ENCODE results near the gene MTCL3.

Gene MTCL3

GRCh38 chr6:127518710-127519468 is at the start of gene MTCL3:
Gene MTCL3 (minus strand): TSS chr6:127519335.
- no peak for DNase-seq
- Histone ChIP-seq H3K4me3 (ENCODE audit: insufficient read depth, low read depth, low read length, poor library complexity, severe bottlenecking) (peak within 1 kb of the TSS; percentile 31), H3K9me3 (ENCODE audit: control insufficient read depth, low read length) (no peaks in the 10 kb centered on the region), H3K27ac (ENCODE audit: insufficient read depth, low read length, poor library complexity, severe bottlenecking) (no peak within 1 kb of the TSS), H3K27me3 (replicated peaks; ENCODE audit: control insufficient read depth, insufficient read depth, low read length, poor library complexity, severe bottlenecking) (peaks cover 19% of the 10 kb centered on the region), H3K36me3 (ENCODE audit: control insufficient read depth, insufficient read depth, low read length) (no peaks in the 10 kb centered on the region), H3K4me1 (ENCODE audit: control insufficient read depth, insufficient read depth, low read length, poor library complexity, severe bottlenecking) (peaks cover 24% of the 10 kb centered on the region)

- Histone ChIP-seq H3K27ac (ENCODE audit: insufficient read depth, low read length, poor library complexity, severe bottlenecking) (no peak overlapping the region), H3K36me3 (ENCODE audit: control insufficient read depth, insufficient read depth, low read length) (no peaks in the 10 kb centered on the region), H3K4me1 (ENCODE audit: control insufficient read depth, insufficient read depth, low read length, poor library complexity, severe bottlenecking) (no peaks in the 10 kb centered on the region), H3K4me3 (ENCODE audit: insufficient read depth, low read depth, low read length, poor library complexity, severe bottlenecking) (no peak overlapping the region), H3K27me3 (replicated peaks; ENCODE audit: control insufficient read depth, insufficient read depth, low read length, poor library complexity, severe bottlenecking) (no peaks in the 10 kb centered on the region), H3K9me3 (ENCODE audit: control insufficient read depth, low read length) (no peaks in the 10 kb centered on the region)
- DNase-seq = no peak
These were observed 48.3 kb upstream of the MTCL3 start for GRCh38 chr6:127567476-127567875.

GRCh38 chr6:127566651-127567050 is 47.5 kb upstream of the MTCL3 start:
- Histone ChIP-seq H3K27me3 (replicated peaks; ENCODE audit: control insufficient read depth, insufficient read depth, low read length, poor library complexity, severe bottlenecking) (no peaks in the 10 kb centered on the region), H3K4me1 (ENCODE audit: control insufficient read depth, insufficient read depth, low read length, poor library complexity, severe bottlenecking) (no peaks in the 10 kb centered on the region), H3K27ac (ENCODE audit: insufficient read depth, low read length, poor library complexity, severe bottlenecking) (no peak overlapping the region), H3K4me3 (ENCODE audit: insufficient read depth, low read depth, low read length, poor library complexity, severe bottlenecking) (no peak overlapping the region), H3K36me3 (ENCODE audit: control insufficient read depth, insufficient read depth, low read length) (no peaks in the 10 kb centered on the region), H3K9me3 (ENCODE audit: control insufficient read depth, low read length) (no peaks in the 10 kb centered on the region)
- DNase-seq = no peak

GRCh38 chr6:127566119-127566518 is 47.0 kb upstream of the MTCL3 start:
- no peaks in the 10 kb centered on the region for H3K36me3 ChIP-seq (ENCODE audit: control insufficient read depth, insufficient read depth, low read length)
- H3K4me3 ChIP-seq (ENCODE audit: insufficient read depth, low read depth, low read length, poor library complexity, severe bottlenecking) = no peak overlapping the region
- no peak overlapping the region for H3K27ac ChIP-seq (ENCODE audit: insufficient read depth, low read length, poor library complexity, severe bottlenecking)
- H3K4me1 ChIP-seq (ENCODE audit: control insufficient read depth, insufficient read depth, low read length, poor library complexity, severe bottlenecking) = no peaks in the 10 kb centered on the region
- no peaks in the 10 kb centered on the region for H3K9me3 ChIP-seq (ENCODE audit: control insufficient read depth, low read length)
- H3K27me3 ChIP-seq (replicated peaks; ENCODE audit: control insufficient read depth, insufficient read depth, low read length, poor library complexity, severe bottlenecking) = no peaks in the 10 kb centered on the region
- DNase-seq = no peak

- H3K9me3 ChIP-seq (ENCODE audit: control insufficient read depth, low read length) = no peaks in the 10 kb centered on the region
- H3K27me3 ChIP-seq (replicated peaks; ENCODE audit: control insufficient read depth, insufficient read depth, low read length, poor library complexity, severe bottlenecking) = no peaks in the 10 kb centered on the region
- no peak overlapping the region for H3K27ac ChIP-seq (ENCODE audit: insufficient read depth, low read length, poor library complexity, severe bottlenecking)
- H3K36me3 ChIP-seq (ENCODE audit: control insufficient read depth, insufficient read depth, low read length) = no peaks in the 10 kb centered on the region
- DNase-seq = no peak
- no peak overlapping the region for H3K4me3 ChIP-seq (ENCODE audit: insufficient read depth, low read depth, low read length, poor library complexity, severe bottlenecking)
- H3K4me1 ChIP-seq (ENCODE audit: control insufficient read depth, insufficient read depth, low read length, poor library complexity, severe bottlenecking) = no peaks in the 10 kb centered on the region
These were observed 45.6 kb upstream of the MTCL3 start for GRCh38 chr6:127564761-127565160.

- H3K9me3 ChIP-seq (ENCODE audit: control insufficient read depth, low read length) = no peaks in the 10 kb centered on the region
- no peak for DNase-seq
- no peaks in the 10 kb centered on the region for H3K36me3 ChIP-seq (ENCODE audit: control insufficient read depth, insufficient read depth, low read length)
- H3K27me3 ChIP-seq (replicated peaks; ENCODE audit: control insufficient read depth, insufficient read depth, low read length, poor library complexity, severe bottlenecking) = no peaks in the 10 kb centered on the region
- H3K4me1 ChIP-seq (ENCODE audit: control insufficient read depth, insufficient read depth, low read length, poor library complexity, severe bottlenecking) = no peaks in the 10 kb centered on the region
- no peak overlapping the region for H3K4me3 ChIP-seq (ENCODE audit: insufficient read depth, low read depth, low read length, poor library complexity, severe bottlenecking)
- H3K27ac ChIP-seq (ENCODE audit: insufficient read depth, low read length, poor library complexity, severe bottlenecking) = no peak overlapping the region
These were observed 42.5 kb upstream of the MTCL3 start for GRCh38 chr6:127561660-127562059.

- Histone ChIP-seq H3K27ac (ENCODE audit: insufficient read depth, low read length, poor library complexity, severe bottlenecking) (no peak overlapping the region), H3K4me3 (ENCODE audit: insufficient read depth, low read depth, low read length, poor library complexity, severe bottlenecking) (no peak overlapping the region), H3K27me3 (replicated peaks; ENCODE audit: control insufficient read depth, insufficient read depth, low read length, poor library complexity, severe bottlenecking) (peaks cover 3% of the 10 kb centered on the region), H3K9me3 (ENCODE audit: control insufficient read depth, low read length) (no peaks in the 10 kb centered on the region), H3K4me1 (ENCODE audit: control insufficient read depth, insufficient read depth, low read length, poor library complexity, severe bottlenecking) (no peaks in the 10 kb centered on the region), H3K36me3 (ENCODE audit: control insufficient read depth, insufficient read depth, low read length) (no peaks in the 10 kb centered on the region)
- no peak for DNase-seq
These were observed 35.4 kb upstream of the MTCL3 start for GRCh38 chr6:127554435-127555006.

- Histone ChIP-seq H3K4me3 (ENCODE audit: insufficient read depth, low read depth, low read length, poor library complexity, severe bottlenecking) (no peak overlapping the region), H3K4me1 (ENCODE audit: control insufficient read depth, insufficient read depth, low read length, poor library complexity, severe bottlenecking) (no peaks in the 10 kb centered on the region), H3K27ac (ENCODE audit: insufficient read depth, low read length, poor library complexity, severe bottlenecking) (no peak overlapping the region), H3K27me3 (replicated peaks; ENCODE audit: control insufficient read depth, insufficient read depth, low read length, poor library complexity, severe bottlenecking) (peaks cover 3% of the 10 kb centered on the region), H3K36me3 (ENCODE audit: control insufficient read depth, insufficient read depth, low read length) (no peaks in the 10 kb centered on the region), H3K9me3 (ENCODE audit: control insufficient read depth, low read length) (no peaks in the 10 kb centered on the region)
- no peak for DNase-seq
These were observed 31.3 kb upstream of the MTCL3 start for GRCh38 chr6:127550403-127550802.

- Histone ChIP-seq H3K4me3 (ENCODE audit: insufficient read depth, low read depth, low read length, poor library complexity, severe bottlenecking) (no peak overlapping the region), H3K36me3 (ENCODE audit: control insufficient read depth, insufficient read depth, low read length) (no peaks in the 10 kb centered on the region), H3K27me3 (replicated peaks; ENCODE audit: control insufficient read depth, insufficient read depth, low read length, poor library complexity, severe bottlenecking) (peaks cover 3% of the 10 kb centered on the region), H3K4me1 (ENCODE audit: control insufficient read depth, insufficient read depth, low read length, poor library complexity, severe bottlenecking) (no peaks in the 10 kb centered on the region), H3K9me3 (ENCODE audit: control insufficient read depth, low read length) (no peaks in the 10 kb centered on the region), H3K27ac (ENCODE audit: insufficient read depth, low read length, poor library complexity, severe bottlenecking) (no peak overlapping the region)
- no peak for DNase-seq
These were observed 28.9 kb upstream of the MTCL3 start for GRCh38 chr6:127547904-127548649.

GRCh38 chr6:127547215-127547614 is 28.1 kb upstream of the MTCL3 start:
- Histone ChIP-seq H3K9me3 (ENCODE audit: control insufficient read depth, low read length) (no peaks in the 10 kb centered on the region), H3K36me3 (ENCODE audit: control insufficient read depth, insufficient read depth, low read length) (no peaks in the 10 kb centered on the region), H3K27me3 (replicated peaks; ENCODE audit: control insufficient read depth, insufficient read depth, low read length, poor library complexity, severe bottlenecking) (peaks cover 3% of the 10 kb centered on the region), H3K4me1 (ENCODE audit: control insufficient read depth, insufficient read depth, low read length, poor library complexity, severe bottlenecking) (no peaks in the 10 kb centered on the region), H3K4me3 (ENCODE audit: insufficient read depth, low read depth, low read length, poor library complexity, severe bottlenecking) (no peak overlapping the region), H3K27ac (ENCODE audit: insufficient read depth, low read length, poor library complexity, severe bottlenecking) (no peak overlapping the region)
- no peak for DNase-seq
